GM20000 (cell line): ENCODE data around the gene PDS5B.

ENCODE experiments used
- DNase-seq: peaks from one replicate; pipeline ENCODE4 v3.0.0; 2012; ENCODE audit warnings: low spot score
- CTCF ChIP-seq: IDR thresholded peaks from 2 replicates; pipeline ENCODE4 v1.5.1; 2012; ENCODE audit warnings: mild to moderate bottlenecking, control low read depth; ENCODE audit errors: extremely low read depth, missing control alignments

PDS5B gene

GRCh38 chr13:32790731-32791130 lies 204.5 kb downstream of the PDS5B start:
- no peak for DNase-seq
- TF ChIP-seq CTCF = no peak

DNA sequence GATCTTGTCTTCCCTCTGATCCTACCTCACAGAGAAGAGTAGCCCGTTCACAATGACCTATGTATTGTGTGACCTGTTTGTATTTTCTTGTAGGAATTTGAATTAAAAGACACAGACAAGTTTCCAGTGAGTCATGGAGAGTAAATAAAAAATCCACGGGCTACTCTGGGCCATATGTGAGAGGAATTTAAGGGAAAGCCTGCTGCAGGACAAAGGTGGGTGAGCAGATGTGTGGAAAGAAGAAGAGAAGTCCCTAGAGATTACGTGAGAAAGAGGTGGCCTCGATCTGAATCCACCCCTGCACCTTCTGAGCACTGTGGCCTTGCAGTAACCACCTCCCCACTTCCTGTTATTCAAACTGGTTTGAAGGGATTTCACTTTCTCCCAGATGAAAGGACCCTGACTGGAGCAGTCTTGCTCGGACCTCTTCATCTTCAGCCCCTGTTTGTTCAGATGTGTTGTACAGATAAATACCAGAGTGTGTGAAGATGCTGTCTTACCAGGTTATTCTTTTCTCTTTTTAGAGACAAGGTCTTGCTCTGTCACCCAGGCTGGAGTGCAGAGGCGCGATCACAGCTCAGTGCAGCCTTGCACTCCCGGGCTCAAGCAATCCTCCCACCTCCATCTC lies 205.4 kb downstream of the PDS5B start:
- DNase-seq = peak; percentile 70
- no peak for TF ChIP-seq CTCF

GRCh38 chr13:32796754-32797153 lies 210.5 kb downstream of the PDS5B start:
- DNase-seq = no peak

GRCh38 chr13:32802159-32802558 lies 215.9 kb downstream of the PDS5B start:
- DNase-seq = no peak
- no peak for TF ChIP-seq CTCF

More at GRCh38 chr13:32796754-32797153, 210.5 kb downstream of the PDS5B start:
- TF ChIP-seq CTCF = no peak

GRCh38 chr13:32804673-32805230 lies 218.5 kb downstream of the PDS5B start:
- no peak for DNase-seq
- no peak for TF ChIP-seq CTCF

GRCh38 chr13:32811297-32811800 lies 225.1 kb downstream of the PDS5B start:
- DNase-seq = peak; percentile 60
- TF ChIP-seq CTCF = no peak

DNA sequence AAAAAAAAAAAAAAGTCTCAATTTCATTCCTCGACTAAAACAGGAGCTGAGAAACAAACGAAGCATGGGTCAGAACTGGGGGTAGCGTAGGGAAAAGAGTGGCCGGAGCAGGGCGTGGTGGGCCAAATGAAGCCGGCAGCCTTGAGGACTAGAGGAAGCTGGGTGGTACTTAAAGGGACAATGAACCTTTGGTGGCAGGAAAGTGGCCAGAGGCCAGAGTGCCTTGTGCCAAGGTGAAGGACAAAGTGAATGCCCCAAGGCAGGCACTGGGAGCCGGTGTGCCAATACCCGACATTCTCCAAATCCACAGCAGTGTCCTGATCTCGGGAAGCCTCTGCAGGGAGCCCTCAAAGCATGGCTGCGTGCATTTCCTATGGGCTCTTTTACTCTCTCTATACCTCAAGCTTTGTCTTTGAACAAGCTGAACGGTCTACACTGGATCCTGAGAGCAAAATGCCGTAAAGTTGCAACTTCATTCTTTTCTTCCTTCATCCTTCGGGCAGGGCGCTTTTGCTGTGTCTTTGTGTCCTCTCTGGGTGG lies 235.0 kb downstream of the PDS5B start:
- no peak for DNase-seq
- TF ChIP-seq CTCF = no peak
